ENCODE results near the gene GPR161.

GRCh38 chr1:168148916-168149315 is 12.2 kb upstream of the GPR161 start:
- no peak for TF ChIP-seq CTCF (IDR thresholded peaks at IDR 0.05)
- no peak for TF ChIP-seq SIN3A (IDR thresholded peaks at IDR 0.05; ENCODE audit: borderline replicate concordance, insufficient read depth, low read depth, low read length)
- TF ChIP-seq POLR2AphosphoS5 (IDR thresholded peaks at IDR 0.05; ENCODE audit: low read depth, low read length), result no peak
